ENCODE results near the gene GNB4. TPM values are rescaled to one million over a fixed set of nuclear protein-coding genes. Genes with fewer than 3 reads are reported as not detected.

The GNB4 gene
- total and polyA plus RNA-seq, 9 of the 15 experiments (the other 6 are each of a cell fraction or from before 2014, with no cell fraction given) = 6.8 to 36.7 (median 21.4) TPM

DNA sequence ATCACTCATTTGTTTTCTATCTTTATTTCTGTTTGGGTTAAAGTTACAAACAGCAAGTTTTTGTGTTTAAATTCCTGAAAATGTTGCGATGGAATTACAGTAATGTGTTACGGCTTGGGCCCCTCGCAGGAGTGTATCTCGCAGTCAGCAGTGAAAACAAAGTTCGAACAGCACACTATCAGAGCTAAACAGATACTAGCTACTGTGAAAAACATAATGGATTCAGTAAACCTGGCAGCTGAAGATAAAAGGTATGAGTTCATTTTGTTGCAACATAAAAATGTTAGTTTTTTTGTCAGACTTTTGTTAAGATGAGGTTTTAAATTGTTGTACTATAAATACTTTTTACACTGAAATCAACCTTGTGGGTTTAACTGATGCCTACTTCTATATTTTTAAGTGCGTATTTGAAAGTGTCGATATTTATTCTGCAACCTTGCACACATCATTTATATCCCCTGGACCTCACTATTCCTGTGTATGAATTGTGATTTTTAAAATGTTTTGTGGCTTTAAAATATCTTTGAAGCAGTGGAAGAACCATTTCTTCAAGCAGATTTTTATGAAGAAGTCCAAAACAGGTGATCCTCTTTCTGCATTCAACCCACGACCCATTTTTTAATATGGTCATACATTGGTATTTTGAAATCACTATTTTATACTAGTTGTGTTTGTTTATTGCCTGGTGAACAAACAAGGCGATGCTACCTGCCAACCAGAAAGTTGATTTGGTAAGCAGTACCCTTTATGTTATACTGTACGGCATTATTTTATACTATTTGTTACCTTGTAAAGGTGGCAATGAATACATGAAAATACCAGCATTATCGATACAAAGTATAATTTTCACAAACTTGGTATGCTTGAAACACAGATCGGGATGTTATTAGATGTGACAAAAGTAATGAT is 75.9 kb downstream of the GNB4 start (continued):
- TF ChIP-seq, protein P1, sequence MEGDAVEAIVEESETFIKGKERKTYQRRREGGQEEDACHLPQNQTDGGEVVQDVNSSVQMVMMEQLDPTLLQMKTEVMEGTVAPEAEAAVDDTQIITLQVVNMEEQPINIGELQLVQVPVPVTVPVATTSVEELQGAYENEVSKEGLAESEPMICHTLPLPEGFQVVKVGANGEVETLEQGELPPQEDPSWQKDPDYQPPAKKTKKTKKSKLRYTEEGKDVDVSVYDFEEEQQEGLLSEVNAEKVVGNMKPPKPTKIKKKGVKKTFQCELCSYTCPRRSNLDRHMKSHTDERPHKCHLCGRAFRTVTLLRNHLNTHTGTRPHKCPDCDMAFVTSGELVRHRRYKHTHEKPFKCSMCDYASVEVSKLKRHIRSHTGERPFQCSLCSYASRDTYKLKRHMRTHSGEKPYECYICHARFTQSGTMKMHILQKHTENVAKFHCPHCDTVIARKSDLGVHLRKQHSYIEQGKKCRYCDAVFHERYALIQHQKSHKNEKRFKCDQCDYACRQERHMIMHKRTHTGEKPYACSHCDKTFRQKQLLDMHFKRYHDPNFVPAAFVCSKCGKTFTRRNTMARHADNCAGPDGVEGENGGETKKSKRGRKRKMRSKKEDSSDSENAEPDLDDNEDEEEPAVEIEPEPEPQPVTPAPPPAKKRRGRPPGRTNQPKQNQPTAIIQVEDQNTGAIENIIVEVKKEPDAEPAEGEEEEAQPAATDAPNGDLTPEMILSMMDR (IDR thresholded peaks at IDR 0.05 in 2 of 3, conservative IDR thresholded peaks at IDR 0.05 in 1 of 3; ENCODE audit: insufficient read depth in 2 of 3, low read depth in 1 of 3, low read length in 3 of 3) = no peak
- TF ChIP-seq CCNT2 (IDR thresholded peaks at IDR 0.05; ENCODE audit: borderline replicate concordance, extremely low read depth, insufficient read length, low read depth, low read length) (peak; percentile 90), FOXM1 (IDR thresholded peaks at IDR 0.05; ENCODE audit: low read depth) (peak; percentile 95), FOXM1 (CRISPR knock-in tag; IDR thresholded peaks at IDR 0.05; ENCODE audit: low read depth) (no peak), HNRNPUL1 (IDR thresholded peaks at IDR 0.05; ENCODE audit: low read length) (no peak), NCOA2 (IDR thresholded peaks at IDR 0.05; ENCODE audit: partially characterized antibody in 2 of 2) (peak; percentile 63 to 83), MXI1 (IDR thresholded peaks at IDR 0.05; ENCODE audit: low read depth, low read length) (peak; percentile 46; the same call in 1 of the 2 replicates), GTF2A2 (tag; IDR thresholded peaks at IDR 0.05) (peak; percentile 71), CREBBP (IDR thresholded peaks at IDR 0.05; ENCODE audit: low read depth, low read length) (no peak)
- TF ChIP-seq, protein P2, sequence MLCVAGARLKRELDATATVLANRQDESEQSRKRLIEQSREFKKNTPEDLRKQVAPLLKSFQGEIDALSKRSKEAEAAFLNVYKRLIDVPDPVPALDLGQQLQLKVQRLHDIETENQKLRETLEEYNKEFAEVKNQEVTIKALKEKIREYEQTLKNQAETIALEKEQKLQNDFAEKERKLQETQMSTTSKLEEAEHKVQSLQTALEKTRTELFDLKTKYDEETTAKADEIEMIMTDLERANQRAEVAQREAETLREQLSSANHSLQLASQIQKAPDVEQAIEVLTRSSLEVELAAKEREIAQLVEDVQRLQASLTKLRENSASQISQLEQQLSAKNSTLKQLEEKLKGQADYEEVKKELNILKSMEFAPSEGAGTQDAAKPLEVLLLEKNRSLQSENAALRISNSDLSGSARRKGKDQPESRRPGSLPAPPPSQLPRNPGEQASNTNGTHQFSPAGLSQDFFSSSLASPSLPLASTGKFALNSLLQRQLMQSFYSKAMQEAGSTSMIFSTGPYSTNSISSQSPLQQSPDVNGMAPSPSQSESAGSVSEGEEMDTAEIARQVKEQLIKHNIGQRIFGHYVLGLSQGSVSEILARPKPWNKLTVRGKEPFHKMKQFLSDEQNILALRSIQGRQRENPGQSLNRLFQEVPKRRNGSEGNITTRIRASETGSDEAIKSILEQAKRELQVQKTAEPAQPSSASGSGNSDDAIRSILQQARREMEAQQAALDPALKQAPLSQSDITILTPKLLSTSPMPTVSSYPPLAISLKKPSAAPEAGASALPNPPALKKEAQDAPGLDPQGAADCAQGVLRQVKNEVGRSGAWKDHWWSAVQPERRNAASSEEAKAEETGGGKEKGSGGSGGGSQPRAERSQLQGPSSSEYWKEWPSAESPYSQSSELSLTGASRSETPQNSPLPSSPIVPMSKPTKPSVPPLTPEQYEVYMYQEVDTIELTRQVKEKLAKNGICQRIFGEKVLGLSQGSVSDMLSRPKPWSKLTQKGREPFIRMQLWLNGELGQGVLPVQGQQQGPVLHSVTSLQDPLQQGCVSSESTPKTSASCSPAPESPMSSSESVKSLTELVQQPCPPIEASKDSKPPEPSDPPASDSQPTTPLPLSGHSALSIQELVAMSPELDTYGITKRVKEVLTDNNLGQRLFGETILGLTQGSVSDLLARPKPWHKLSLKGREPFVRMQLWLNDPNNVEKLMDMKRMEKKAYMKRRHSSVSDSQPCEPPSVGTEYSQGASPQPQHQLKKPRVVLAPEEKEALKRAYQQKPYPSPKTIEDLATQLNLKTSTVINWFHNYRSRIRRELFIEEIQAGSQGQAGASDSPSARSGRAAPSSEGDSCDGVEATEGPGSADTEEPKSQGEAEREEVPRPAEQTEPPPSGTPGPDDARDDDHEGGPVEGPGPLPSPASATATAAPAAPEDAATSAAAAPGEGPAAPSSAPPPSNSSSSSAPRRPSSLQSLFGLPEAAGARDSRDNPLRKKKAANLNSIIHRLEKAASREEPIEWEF (CRISPR knock-in tag; IDR thresholded peaks at IDR 0.05) = peak; percentile 72

Data from K562 (cell line).